A673 (cell line): ENCODE data around the gene MEIKIN.

Experiments
- EZH2 ChIP-seq: fragments of 200-600 bp; sonication (generic); IDR thresholded peaks from 2 replicates; pipeline ENCODE4 v1.6.1; 2017; ENCODE audit warnings: borderline replicate concordance, low read depth, mild to moderate bottlenecking, mixed read lengths, antibody characterized with exemption, low read length; ENCODE audit not compliant: poor library complexity, severe bottlenecking
- TF ChIP-seq, protein P1 (sequence below): fragments of 300-800, 200-600 bp; sonication (generic); conservative IDR thresholded peaks from 2 replicates; pipeline ENCODE4 v1.5.1; 2017; ENCODE audit warnings: low read depth, mild to moderate bottlenecking, antibody characterized with exemption, low read length, moderate library complexity, mixed read lengths

DNA sequence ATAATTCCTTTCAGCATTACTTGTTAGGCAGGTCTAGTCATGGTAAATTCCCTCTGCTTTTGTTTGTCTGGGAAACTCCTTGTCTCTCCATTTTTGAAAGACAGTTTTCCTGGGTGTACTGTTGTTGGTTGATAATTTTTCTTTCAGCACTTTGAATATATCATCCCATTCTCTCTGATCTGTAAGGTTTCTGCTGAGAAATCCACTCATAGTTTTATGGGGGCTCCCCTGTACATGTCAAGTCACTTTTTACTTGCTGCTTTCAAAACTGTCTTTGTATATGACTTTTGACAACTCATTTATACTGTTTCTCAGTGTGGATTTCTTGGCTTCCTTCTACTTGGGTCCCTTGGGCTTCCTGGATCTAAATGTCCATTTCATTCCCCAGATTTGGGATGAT lies 16.5 kb downstream of the MEIKIN start:
- TF ChIP-seq, protein P1, sequence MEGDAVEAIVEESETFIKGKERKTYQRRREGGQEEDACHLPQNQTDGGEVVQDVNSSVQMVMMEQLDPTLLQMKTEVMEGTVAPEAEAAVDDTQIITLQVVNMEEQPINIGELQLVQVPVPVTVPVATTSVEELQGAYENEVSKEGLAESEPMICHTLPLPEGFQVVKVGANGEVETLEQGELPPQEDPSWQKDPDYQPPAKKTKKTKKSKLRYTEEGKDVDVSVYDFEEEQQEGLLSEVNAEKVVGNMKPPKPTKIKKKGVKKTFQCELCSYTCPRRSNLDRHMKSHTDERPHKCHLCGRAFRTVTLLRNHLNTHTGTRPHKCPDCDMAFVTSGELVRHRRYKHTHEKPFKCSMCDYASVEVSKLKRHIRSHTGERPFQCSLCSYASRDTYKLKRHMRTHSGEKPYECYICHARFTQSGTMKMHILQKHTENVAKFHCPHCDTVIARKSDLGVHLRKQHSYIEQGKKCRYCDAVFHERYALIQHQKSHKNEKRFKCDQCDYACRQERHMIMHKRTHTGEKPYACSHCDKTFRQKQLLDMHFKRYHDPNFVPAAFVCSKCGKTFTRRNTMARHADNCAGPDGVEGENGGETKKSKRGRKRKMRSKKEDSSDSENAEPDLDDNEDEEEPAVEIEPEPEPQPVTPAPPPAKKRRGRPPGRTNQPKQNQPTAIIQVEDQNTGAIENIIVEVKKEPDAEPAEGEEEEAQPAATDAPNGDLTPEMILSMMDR: no peak
- no peak for TF ChIP-seq EZH2
